Measurements from ENCODE around the gene CTAG1A.
"Not testable (repeated sequence)": the region's sequence is repeated elsewhere in the genome, so short reads cannot be mapped to it uniquely, and the experiment has no call there.

DNA sequence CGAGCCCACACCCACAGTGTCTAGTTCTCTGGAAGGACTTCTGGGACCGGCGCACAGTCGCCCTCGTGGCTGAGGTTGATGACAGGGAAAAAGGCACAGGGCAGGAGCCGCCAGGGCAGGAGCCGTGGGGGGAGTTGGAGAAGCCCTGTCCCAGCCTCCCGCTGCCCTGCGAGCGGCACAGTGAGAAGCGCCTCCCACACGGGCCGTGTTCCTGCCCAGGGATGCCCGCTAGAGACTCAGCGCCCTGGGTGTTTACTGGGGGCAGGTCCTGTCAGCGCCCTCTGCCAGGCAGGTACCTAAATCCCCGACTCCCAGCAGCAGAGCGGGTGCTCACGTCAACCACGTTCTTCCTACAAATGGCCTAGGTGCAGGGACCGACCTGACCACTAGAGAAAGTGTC, 26.0 kb upstream of the CTAG1A start:
- TF ChIP-seq, protein P1, sequence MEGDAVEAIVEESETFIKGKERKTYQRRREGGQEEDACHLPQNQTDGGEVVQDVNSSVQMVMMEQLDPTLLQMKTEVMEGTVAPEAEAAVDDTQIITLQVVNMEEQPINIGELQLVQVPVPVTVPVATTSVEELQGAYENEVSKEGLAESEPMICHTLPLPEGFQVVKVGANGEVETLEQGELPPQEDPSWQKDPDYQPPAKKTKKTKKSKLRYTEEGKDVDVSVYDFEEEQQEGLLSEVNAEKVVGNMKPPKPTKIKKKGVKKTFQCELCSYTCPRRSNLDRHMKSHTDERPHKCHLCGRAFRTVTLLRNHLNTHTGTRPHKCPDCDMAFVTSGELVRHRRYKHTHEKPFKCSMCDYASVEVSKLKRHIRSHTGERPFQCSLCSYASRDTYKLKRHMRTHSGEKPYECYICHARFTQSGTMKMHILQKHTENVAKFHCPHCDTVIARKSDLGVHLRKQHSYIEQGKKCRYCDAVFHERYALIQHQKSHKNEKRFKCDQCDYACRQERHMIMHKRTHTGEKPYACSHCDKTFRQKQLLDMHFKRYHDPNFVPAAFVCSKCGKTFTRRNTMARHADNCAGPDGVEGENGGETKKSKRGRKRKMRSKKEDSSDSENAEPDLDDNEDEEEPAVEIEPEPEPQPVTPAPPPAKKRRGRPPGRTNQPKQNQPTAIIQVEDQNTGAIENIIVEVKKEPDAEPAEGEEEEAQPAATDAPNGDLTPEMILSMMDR (conservative IDR thresholded peaks at IDR 0.05; ENCODE audit: low read length) = not testable (repeated sequence)
- not testable (repeated sequence) for TF ChIP-seq EZH2phosphoT487 (IDR thresholded peaks at IDR 0.05; ENCODE audit: borderline replicate concordance)
